Measurements from ENCODE around the gene TAF13. TPM values are rescaled to one million over a fixed set of nuclear protein-coding genes. Genes with fewer than 3 reads are reported as not detected.
"Not testable (repeated sequence)": the region's sequence is repeated elsewhere in the genome, so short reads cannot be mapped to it uniquely, and the experiment has no call there.

Gene TAF13
- total RNA-seq, 5 donors from 2014 or later (not counting 1 experiment from before 2014, with no cell fraction given) = 8.7 to 19.4 (median 9.7) TPM

DNA sequence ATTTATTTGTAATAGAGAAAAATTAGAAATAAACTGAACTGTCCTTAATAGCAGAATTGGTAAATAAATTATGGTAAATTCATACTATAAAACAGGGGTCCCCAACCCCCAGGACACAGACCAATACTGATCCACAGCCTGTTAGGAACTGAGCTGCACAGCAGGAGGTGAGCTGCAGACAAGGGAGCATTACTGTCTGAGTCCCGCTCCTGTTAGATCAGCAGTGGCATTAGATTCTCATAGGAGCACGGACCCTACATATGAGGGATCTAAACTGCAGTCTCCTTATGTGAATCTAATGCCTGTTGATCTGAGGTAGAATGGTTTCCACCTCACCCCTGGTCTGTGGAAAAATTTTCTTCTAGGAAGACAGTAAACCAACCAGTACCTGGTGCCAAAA is 41.4 kb downstream of the TAF13 start:
- Mint-ChIP-seq H3K4me3 (no peak overlapping the region), H3K27me3 (no peaks in the 10 kb centered on the region), H3K27ac (no peak overlapping the region), H3K9me3 (no peaks in the 10 kb centered on the region), H3K4me1 (peaks cover 0 to 4% (median 2%) of the 10 kb centered on the region in 3 donors), H3K36me3 (peaks cover 5% of the 10 kb centered on the region)
- Histone ChIP-seq H3K27ac (ENCODE audit: low read length) (no peak overlapping the region), H3K4me1 (ENCODE audit: control insufficient read depth in 1 of 2, extremely low read depth in 1 of 2, insufficient read depth in 2 of 2, low read length in 2 of 2) (no peaks in the 10 kb centered on the region), H3K9me3 (no peaks in the 10 kb centered on the region), H3K4me3 (ENCODE audit: control insufficient read depth in 1 of 2, extremely low read depth in 1 of 2, low read length in 1 of 2) (no peak overlapping the region), H3K36me3 (ENCODE audit: control insufficient read depth in 2 of 2, extremely low read depth in 1 of 2, insufficient read depth in 1 of 2, low read length in 1 of 2) (no peaks in the 10 kb centered on the region), H3K27me3 (replicated peaks in 1 of 2; ENCODE audit: control insufficient read depth in 2 of 2, extremely low read depth in 1 of 2, insufficient read depth in 2 of 2, low read length in 1 of 2) (no peaks in the 10 kb centered on the region)
- ChIA-PET POLR2A (interaction anchor here in 1 of 2 donors (0.6 kb wide), 1 partner anchor 117 kb away, joined by 3 read pairs; no protein-coding TSS in a partner anchor), CTCF (no interaction called here)
- WGBS (ENCODE audit: insufficient coverage) = 83% methylated on average over 1 of the region's 2 CpGs
- ATAC-seq (replicated peaks in 1 of 4) (no peak), DNase-seq (no peak)

DNA sequence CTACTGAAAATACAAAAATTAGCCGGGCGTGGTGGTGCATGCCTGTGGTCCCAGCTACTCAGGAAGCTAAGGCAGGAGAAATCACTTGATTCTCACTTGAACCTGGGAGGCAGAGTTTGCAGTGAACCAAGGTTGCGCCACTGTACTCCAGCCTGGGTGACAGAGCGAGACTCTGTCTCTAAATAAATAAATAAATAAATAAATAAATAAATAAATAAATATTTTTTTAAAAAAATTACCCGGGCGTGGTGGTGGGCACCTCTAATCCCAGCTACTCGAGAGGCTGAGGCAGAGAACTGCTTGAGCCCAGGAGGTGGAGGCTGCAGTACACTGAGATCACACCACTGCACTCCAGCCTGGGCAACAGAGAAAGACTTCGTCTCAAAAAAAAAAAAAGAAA is 46.3 kb downstream of the TAF13 start:
- H3K9me3 ChIP-seq; H3K36me3 Mint-ChIP-seq; H3K9me3 Mint-ChIP-seq; H3K27me3 ChIP-seq (replicated peaks in 1 of 2; ENCODE audit: control insufficient read depth in 2 of 2, extremely low read depth in 1 of 2, insufficient read depth in 2 of 2, low read length in 1 of 2); H3K27me3 Mint-ChIP-seq; H3K4me1 ChIP-seq (ENCODE audit: control insufficient read depth in 1 of 2, extremely low read depth in 1 of 2, insufficient read depth in 2 of 2, low read length in 2 of 2); ATAC-seq (replicated peaks in 1 of 4); H3K27ac ChIP-seq (ENCODE audit: low read length); H3K36me3 ChIP-seq (ENCODE audit: control insufficient read depth in 2 of 2, extremely low read depth in 1 of 2, insufficient read depth in 1 of 2, low read length in 1 of 2); H3K27ac Mint-ChIP-seq; H3K4me1 Mint-ChIP-seq; H3K4me3 ChIP-seq (ENCODE audit: control insufficient read depth in 1 of 2, extremely low read depth in 1 of 2, low read length in 1 of 2); DNase-seq; H3K4me3 Mint-ChIP-seq: not testable (repeated sequence)
- ChIA-PET CTCF (interaction anchor here in 1 of 2 donors (0.7 kb wide), 1 partner anchor 30 kb away, joined by 3 read pairs; no protein-coding TSS in a partner anchor), POLR2A (interaction anchor here (0.7 kb wide), 2 partner anchors 31 to 32 kb away, joined by 3 read pairs; no protein-coding TSS in a partner anchor)
- 100% methylated on average over 2 of the region's 8 CpGs for WGBS (ENCODE audit: insufficient coverage)

GRCh38 chr1:109027841-109028240 is 48.0 kb downstream of the TAF13 start:
- ChIA-PET POLR2A (interaction anchor here (0.5 to 0.7 kb wide), 4 partner anchors 13 to 393 kb away, joined by 3 to 5 read pairs (median 3); partner anchors contain the start of gene WDR47 (in 1 of the 2)), CTCF (interaction anchor here (0.6 to 1.3 kb wide), 8 partner anchors 14 to 396 kb away, joined by 3 to 5 read pairs (median 4); partner anchors contain the start of gene WDR47 (in 1 of the 2))
- no peak for ATAC-seq (replicated peaks in 1 of 4)
- H3K9me3 ChIP-seq = no peaks in the 10 kb centered on the region
- no peaks in the 10 kb centered on the region for H3K27me3 ChIP-seq (replicated peaks in 1 of 2; ENCODE audit: control insufficient read depth in 2 of 2, extremely low read depth in 1 of 2, insufficient read depth in 2 of 2, low read length in 1 of 2)
- Mint-ChIP-seq H3K36me3 (peaks cover 5% of the 10 kb centered on the region), H3K9me3 (no peaks in the 10 kb centered on the region), H3K4me3 (no peak overlapping the region), H3K4me1 (peaks cover 0 to 2% (median 1%) of the 10 kb centered on the region in 3 donors), H3K27me3 (no peaks in the 10 kb centered on the region), H3K27ac (no peak overlapping the region)
- no peak overlapping the region for H3K4me3 ChIP-seq (ENCODE audit: control insufficient read depth in 1 of 2, extremely low read depth in 1 of 2, low read length in 1 of 2)
- H3K27ac ChIP-seq (ENCODE audit: low read length) = no peak overlapping the region
- DNase-seq = peak in 1 of 35 experiments; percentile 8
- no peaks in the 10 kb centered on the region for H3K4me1 ChIP-seq (ENCODE audit: control insufficient read depth in 1 of 2, extremely low read depth in 1 of 2, insufficient read depth in 2 of 2, low read length in 2 of 2)
- no peaks in the 10 kb centered on the region for H3K36me3 ChIP-seq (ENCODE audit: control insufficient read depth in 2 of 2, extremely low read depth in 1 of 2, insufficient read depth in 1 of 2, low read length in 1 of 2)

GRCh38 chr1:109025694-109026093 is 50.1 kb downstream of the TAF13 start:
- no peaks in the 10 kb centered on the region for H3K9me3 ChIP-seq
- 96% methylated on average over 4 of the region's 6 CpGs for WGBS (ENCODE audit: insufficient coverage)
- H3K4me1 ChIP-seq (ENCODE audit: control insufficient read depth in 1 of 2, extremely low read depth in 1 of 2, insufficient read depth in 2 of 2, low read length in 2 of 2) = no peaks in the 10 kb centered on the region
- no peak overlapping the region for H3K27ac ChIP-seq (ENCODE audit: low read length)
- no peaks in the 10 kb centered on the region for H3K36me3 ChIP-seq (ENCODE audit: control insufficient read depth in 2 of 2, extremely low read depth in 1 of 2, insufficient read depth in 1 of 2, low read length in 1 of 2)
- DNase-seq (no peak), ATAC-seq (replicated peaks in 1 of 4) (no peak)
- Mint-ChIP-seq H3K4me1 (peaks cover 0 to 2% (median 1%) of the 10 kb centered on the region in 3 donors), H3K27ac (no peak overlapping the region), H3K36me3 (peaks cover 11% of the 10 kb centered on the region), H3K4me3 (no peak overlapping the region), H3K27me3 (no peaks in the 10 kb centered on the region), H3K9me3 (no peaks in the 10 kb centered on the region)
- CTCF ChIA-PET = interaction anchor here (0.6 to 1.6 kb wide), 2 partner anchors 16 to 74 kb away, joined by 3 to 6 read pairs; partner anchors contain the start of gene WDR47 (in 1 of the 2)
- POLR2A ChIA-PET = interaction anchor here in 1 of 2 donors (0.6 to 0.7 kb wide), 2 partner anchors 15 to 35 kb away, joined by 4 to 5 read pairs; no protein-coding TSS in a partner anchor
- H3K4me3 ChIP-seq (ENCODE audit: control insufficient read depth in 1 of 2, extremely low read depth in 1 of 2, low read length in 1 of 2) = no peak overlapping the region
- H3K27me3 ChIP-seq (replicated peaks in 1 of 2; ENCODE audit: control insufficient read depth in 2 of 2, extremely low read depth in 1 of 2, insufficient read depth in 2 of 2, low read length in 1 of 2) = no peaks in the 10 kb centered on the region

GRCh38 chr1:109024646-109025045 is 51.2 kb downstream of the TAF13 start:
- Histone ChIP-seq H3K4me3 (ENCODE audit: control insufficient read depth in 1 of 2, extremely low read depth in 1 of 2, low read length in 1 of 2) (no peak overlapping the region), H3K36me3 (ENCODE audit: control insufficient read depth in 2 of 2, extremely low read depth in 1 of 2, insufficient read depth in 1 of 2, low read length in 1 of 2) (no peaks in the 10 kb centered on the region), H3K9me3 (no peaks in the 10 kb centered on the region), H3K27ac (ENCODE audit: low read length) (no peak overlapping the region), H3K4me1 (ENCODE audit: control insufficient read depth in 1 of 2, extremely low read depth in 1 of 2, insufficient read depth in 2 of 2, low read length in 2 of 2) (no peaks in the 10 kb centered on the region), H3K27me3 (replicated peaks in 1 of 2; ENCODE audit: control insufficient read depth in 2 of 2, extremely low read depth in 1 of 2, insufficient read depth in 2 of 2, low read length in 1 of 2) (no peaks in the 10 kb centered on the region)
- WGBS (ENCODE audit: insufficient coverage) = 100% methylated on average over 1 of the region's 2 CpGs
- POLR2A ChIA-PET = no interaction called here
- no peak for ATAC-seq (replicated peaks in 1 of 4)
- Mint-ChIP-seq H3K4me3 (no peak overlapping the region), H3K27ac (no peak overlapping the region), H3K4me1 (peaks cover 0 to 2% (median 1%) of the 10 kb centered on the region in 3 donors), H3K36me3 (peaks cover 11% of the 10 kb centered on the region), H3K27me3 (no peaks in the 10 kb centered on the region), H3K9me3 (no peaks in the 10 kb centered on the region)
- CTCF ChIA-PET = interaction anchor here in 1 of 2 donors (0.7 kb wide), 1 partner anchor 106 kb away, joined by 3 read pairs; no protein-coding TSS in a partner anchor
- no peak for DNase-seq

DNA sequence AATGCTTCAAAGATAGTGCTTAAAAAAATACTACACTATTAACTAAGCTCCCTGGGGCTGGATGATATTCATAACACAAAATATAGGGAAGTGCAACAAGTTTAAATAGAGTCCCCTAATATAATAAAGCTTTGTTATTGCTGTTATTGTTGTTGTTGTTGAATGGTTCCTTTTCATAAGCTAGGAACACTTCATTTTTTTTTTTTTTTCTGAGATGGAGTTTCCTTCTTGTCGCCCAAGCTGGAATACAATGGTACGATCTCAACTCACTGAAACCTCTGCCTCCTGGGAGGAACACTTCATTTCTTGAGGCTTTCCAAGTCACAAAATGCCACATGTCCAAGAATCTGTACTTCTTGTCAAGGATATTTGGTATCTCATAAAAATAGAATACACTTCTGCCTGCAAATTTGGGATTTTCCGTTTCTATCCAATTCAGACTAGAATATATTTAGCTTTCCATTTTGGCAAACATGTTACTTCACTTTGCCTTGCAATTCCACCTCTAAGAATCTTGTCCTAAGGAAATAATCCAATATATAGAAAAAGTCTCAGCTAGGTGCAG is 55.0 kb downstream of the TAF13 start:
- DNase-seq (no peak), ATAC-seq (replicated peaks in 1 of 4) (no peak)
- Histone ChIP-seq H3K27me3 (replicated peaks in 1 of 2; ENCODE audit: control insufficient read depth in 2 of 2, extremely low read depth in 1 of 2, insufficient read depth in 2 of 2, low read length in 1 of 2) (no peaks in the 10 kb centered on the region), H3K4me3 (ENCODE audit: control insufficient read depth in 1 of 2, extremely low read depth in 1 of 2, low read length in 1 of 2) (no peak overlapping the region), H3K4me1 (ENCODE audit: control insufficient read depth in 1 of 2, extremely low read depth in 1 of 2, insufficient read depth in 2 of 2, low read length in 2 of 2) (no peaks in the 10 kb centered on the region), H3K9me3 (no peaks in the 10 kb centered on the region), H3K27ac (ENCODE audit: low read length) (no peak overlapping the region), H3K36me3 (ENCODE audit: control insufficient read depth in 2 of 2, extremely low read depth in 1 of 2, insufficient read depth in 1 of 2, low read length in 1 of 2) (peaks cover 0 to 10% of the 10 kb centered on the region in 2 donors)
- ChIA-PET POLR2A (interaction anchor here (0.5 to 0.6 kb wide), 2 partner anchors 106 to 435 kb away, joined by 5 to 7 read pairs; no protein-coding TSS in a partner anchor), CTCF (interaction anchor here (0.7 kb wide), 3 partner anchors 38 to 151 kb away, joined by 3 to 4 read pairs (median 3); no protein-coding TSS in a partner anchor)
- peaks cover 31% of the 10 kb centered on the region for H3K36me3 Mint-ChIP-seq
- H3K27me3 Mint-ChIP-seq = no peaks in the 10 kb centered on the region
- H3K27ac Mint-ChIP-seq = no peak overlapping the region
- no CpG with 5 or more reads among the region's 3 CpGs for WGBS (ENCODE audit: insufficient coverage)
- peaks cover 0 to 10% (median 0%) of the 10 kb centered on the region in 3 donors for H3K9me3 Mint-ChIP-seq
- no peak overlapping the region for H3K4me3 Mint-ChIP-seq
- peaks cover 0 to 2% (median 1%) of the 10 kb centered on the region in 3 donors for H3K4me1 Mint-ChIP-seq

Data from T-cell (primary cell).